Stimulated activated CD4-positive, alpha-beta T cell treated with anti-CD3 and anti-CD28 coated beads, Interleukin-2, amount 100 ng/mL, for 4 hours (primary cell): ENCODE data around the gene CREB3L1.

Source experiments
- DNase-seq: peaks from one replicate; pipeline ENCODE4 v3.0.0-alpha.2; 2020; ENCODE audit warnings: low read depth

CREB3L1 gene

GRCh38 chr11:46346886-46347636 lies 69.6 kb downstream of the CREB3L1 start, which contains the start of gene DGKZ:
Gene DGKZ (plus strand): TSS chr11:46347463. CDS start chr11:46347660, 197 bp downstream.
- peak; percentile 79 for DNase-seq

GRCh38 chr11:46347637-46348311 lies 70.3 kb downstream of the CREB3L1 start:
- no peak for DNase-seq

DNA sequence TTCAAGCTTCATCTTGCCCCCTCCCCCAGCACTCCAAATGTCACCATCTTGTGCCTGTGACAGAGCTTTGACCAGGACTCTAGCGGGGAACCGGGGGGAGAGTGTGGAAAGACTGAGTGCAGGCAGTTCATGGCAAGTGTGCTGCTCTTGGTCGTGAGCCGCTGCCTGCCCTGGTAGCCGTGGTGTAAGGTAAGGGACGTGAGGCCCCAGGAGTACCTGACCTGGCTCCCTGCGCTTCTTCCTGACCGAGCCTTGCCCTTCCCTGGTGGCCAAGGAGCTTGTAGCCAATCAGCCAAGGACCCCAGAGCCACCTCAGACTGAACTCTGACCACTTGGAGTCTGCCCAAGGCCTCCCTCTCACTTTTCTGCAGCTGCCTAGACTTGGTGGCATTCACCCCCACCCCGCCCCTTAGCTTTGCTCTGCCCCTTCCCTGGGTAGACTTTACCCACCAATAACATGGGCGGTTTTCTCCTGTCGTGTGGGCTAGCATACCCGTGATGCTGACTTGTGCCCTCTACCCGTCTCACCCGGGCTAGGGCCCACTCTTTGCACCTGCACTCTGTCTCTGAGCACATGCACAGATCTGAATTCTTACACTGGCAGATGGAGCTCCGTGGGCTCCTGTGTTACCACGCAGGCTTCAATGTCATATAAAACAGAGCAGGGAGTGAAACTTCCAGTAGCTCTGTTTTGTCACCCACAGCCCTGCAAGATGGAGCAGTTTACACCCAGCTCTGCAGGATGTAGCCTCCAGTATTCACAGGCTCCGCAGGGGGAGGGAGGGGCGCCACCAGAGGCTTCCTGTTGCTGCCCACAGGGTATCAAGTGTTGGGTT lies 71.3 kb downstream of the CREB3L1 start:
- DNase-seq = no peak

- no peak for DNase-seq
Measured at GRCh38 chr11:46350695-46351094, 73.2 kb downstream of the CREB3L1 start.

GRCh38 chr11:46351148-46351547 lies 73.7 kb downstream of the CREB3L1 start:
- no peak for DNase-seq

- DNase-seq = no peak
Measured at GRCh38 chr11:46351606-46352005, 74.1 kb downstream of the CREB3L1 start.

DNA sequence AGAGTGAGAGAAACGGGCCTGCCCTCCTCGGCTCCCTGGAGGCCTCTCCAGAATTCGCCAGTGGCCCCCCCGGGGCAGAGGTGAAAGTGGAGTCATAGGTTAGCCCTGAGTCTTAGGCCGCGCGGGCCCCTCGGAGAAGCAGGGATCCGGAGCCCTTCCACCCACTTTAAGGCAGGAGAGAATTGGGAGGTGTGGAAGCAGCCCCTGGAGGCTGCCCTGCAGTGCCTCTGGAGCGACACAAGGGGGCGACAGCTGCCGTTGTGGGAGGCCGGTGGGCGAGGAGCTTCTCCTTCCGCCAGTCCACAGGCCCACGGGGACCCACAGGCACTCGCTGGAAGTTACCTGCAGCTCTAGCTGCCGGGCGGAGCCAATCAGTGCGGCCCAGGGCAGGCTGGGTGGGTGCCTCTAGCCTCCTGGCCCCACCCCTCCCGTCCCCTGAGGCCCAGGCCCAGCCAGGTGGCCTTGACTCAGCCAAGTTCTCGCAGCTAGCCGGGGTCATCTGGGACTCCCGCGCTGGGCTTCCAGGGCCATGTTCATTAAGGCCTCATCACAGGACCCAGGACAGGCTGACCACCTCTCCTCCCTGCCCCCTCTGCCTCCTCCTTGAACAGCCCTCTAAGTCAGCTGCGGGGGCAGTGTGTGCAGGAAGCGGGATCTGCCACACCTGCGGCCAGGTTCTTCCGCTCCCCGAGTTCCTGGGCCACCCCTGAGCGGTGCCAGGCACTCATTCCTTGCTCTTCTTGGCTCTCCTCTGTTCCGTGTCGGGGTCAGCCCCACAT lies 74.8 kb downstream of the CREB3L1 start:
- DNase-seq = peak; percentile 55

- peak; percentile 81 for DNase-seq
Measured at GRCh38 chr11:46353698-46354097, 76.2 kb downstream of the CREB3L1 start.

DNA sequence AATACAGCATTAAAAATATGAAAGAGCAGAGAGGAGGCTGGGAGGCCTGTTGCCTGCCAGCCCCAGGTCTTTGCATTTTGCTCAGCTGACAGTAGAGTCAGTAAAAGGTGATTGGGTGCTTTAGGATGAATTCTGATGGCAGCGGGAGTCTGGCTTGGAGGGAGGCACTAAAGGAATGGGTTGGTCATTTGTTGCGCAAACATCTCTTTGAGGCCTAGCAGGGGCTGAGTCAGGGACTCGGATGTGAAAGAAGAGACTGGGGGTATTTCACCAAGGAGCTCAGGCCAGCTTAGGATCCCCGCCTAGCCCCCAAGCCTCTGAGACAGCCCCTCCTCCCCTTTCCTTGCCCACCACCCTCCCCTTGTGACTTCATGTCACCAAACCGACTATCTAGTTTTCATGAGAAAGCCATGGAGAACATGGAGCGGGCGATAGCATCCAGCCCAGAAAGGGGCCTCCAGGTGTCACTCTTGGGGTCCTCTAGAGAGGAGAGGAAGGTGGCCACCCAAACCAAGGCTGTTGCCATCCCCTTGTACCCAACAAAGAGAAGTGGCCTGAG lies 79.5 kb downstream of the CREB3L1 start:
- no peak for DNase-seq

GRCh38 chr11:46357483-46357936 lies 80.0 kb downstream of the CREB3L1 start:
- no peak for DNase-seq

DNA sequence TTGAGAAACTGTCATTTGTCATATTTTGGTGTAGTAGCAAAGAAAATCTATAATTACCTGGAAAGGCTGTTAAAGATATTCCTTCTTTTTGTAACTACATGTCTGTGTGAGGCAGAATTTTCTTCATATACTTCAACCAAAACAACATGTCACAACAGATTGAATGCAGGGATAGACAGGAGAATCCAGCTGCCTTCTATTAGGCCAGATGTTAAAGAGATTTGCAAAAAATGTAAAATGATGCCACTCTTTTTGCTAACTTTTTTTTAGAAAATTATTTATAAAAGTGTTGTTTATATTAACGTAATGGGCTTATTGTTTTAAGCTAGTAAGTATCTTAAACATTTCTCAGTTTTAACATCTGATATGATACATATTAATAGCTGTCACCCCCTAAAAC lies 82.5 kb downstream of the CREB3L1 start:
- no peak for DNase-seq

DNA sequence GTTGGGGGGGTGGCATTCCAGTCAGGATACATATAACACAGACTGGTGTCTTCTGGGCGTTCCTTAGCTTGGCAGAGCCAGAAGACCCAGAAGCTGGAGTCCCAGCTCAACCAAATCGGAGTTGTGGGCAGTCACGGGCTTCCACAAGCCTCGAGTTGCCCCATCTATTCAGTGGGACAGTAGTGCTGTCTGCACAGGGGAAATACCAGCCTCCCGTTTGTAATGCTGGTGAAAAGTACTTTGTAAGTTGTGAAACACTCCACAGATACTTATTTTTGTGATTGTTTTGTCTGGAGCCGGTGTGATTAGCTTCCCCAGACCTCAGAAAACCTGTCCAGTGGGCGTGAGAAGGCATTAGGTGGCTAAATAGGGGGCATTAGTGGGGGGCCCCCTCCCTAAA lies 83.4 kb downstream of the CREB3L1 start:
- DNase-seq = no peak

- DNase-seq = peak; percentile 45
Measured at GRCh38 chr11:46361283-46362155, 84.1 kb downstream of the CREB3L1 start.

- no peak for DNase-seq
Measured at GRCh38 chr11:46362156-46363030, 84.9 kb downstream of the CREB3L1 start.

DNA sequence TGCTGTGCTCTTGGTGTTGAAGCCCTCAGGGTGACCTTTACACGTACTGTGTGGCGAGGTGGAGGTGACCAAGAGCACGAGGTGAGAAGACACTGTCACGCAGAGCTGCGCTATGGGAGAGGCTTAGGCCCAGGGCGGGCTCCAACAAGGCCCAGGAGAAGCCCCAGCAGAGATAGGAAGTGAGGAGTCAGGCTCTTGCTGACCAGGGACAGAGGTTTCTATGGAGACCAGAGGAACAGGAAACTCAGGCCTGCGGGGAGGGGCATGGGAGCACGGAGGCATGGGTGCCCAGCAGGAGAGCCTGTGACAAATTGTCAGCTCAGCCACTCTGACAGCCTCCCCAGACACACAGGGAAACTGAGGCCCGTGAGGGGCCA lies 85.6 kb downstream of the CREB3L1 start:
- no peak for DNase-seq

- DNase-seq = no peak
Measured at GRCh38 chr11:46363455-46364005, 86.1 kb downstream of the CREB3L1 start.

DNA sequence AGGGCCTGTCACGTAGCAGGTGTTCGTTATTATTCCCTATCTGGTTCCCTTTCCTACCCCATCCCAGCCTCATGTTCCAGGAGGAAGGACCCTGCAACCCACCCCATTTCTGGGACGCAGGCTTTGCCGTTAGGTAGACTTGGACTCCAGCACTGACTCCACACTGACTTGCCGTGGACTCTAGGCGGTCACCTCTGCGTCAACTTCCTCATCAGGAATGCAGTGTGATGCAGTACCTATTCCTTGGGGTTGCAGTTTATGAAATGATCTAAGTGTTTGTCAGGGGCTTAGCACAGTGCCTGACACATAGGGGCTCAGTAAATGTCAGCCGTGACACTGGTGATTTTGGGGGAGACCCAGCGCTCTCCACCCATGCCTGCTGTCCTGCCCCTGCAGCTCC lies 86.6 kb downstream of the CREB3L1 start:
- DNase-seq = no peak

DNA sequence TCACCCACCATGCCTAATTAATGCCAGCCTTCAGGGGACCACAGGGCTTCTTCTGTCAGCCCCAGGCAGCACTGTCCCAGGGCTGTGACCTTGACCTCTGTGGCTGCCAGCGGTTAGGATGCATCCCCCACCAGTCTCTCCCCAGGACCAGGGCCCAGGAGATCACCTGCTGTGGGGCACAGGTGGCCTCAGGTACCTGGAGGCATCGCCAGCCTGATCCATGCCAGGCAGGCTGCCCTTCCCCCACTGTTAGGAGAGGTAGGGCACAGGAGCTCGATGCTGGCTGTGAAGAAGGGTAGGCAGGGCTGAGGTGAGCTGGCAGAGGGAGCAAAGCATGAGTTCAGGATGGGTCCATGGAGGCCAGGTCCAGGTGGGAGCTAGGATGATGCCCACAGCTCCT lies 87.3 kb downstream of the CREB3L1 start:
- no peak for DNase-seq

- DNase-seq = no peak
Measured at GRCh38 chr11:46366260-46366659, 88.8 kb downstream of the CREB3L1 start.
